ENCODE data around the gene BIRC5.
A peak's percentile ranks its signal among the peaks of the same experiment; 100 is the strongest.
"Not testable (repeated sequence)": the region's sequence is repeated elsewhere in the genome, so short reads cannot be mapped to it uniquely, and the experiment has no call there.

The BIRC5 gene

DNA sequence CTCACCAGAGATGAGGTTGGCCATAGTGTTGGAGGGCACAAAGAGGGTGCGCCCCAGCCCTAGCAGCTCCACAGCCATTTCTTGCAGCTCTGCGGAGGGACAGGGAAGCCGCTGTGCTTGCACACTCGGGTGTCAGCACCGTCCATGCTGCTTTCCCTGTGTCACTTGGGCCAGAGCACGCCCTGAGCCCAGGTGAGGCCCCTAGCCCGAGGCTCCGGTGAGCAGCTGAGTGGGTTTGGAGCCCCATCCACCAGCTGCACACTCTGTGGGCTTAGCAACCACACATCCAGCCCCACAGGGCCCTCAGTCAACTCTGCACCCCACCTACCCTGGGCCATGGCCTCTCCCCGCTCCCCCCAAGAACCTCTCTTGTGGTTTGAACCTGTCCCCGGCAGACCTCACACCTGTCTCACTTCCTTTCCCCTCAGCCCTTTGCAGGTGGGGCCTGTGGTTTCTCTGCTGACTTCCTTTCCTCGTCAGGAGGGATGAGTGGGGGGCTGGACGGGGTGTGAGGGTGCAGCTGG lies 38.1 kb downstream of the BIRC5 start:
- ChIA-PET POLR2A (interaction anchor here (1.2 kb wide), 1 partner anchor 26 kb away, joined by 3 read pairs; no protein-coding TSS in a partner anchor), CTCF (interaction anchor here (0.6 to 5.5 kb wide), 22 partner anchors 10 to 236 kb away, joined by 3 to 71 read pairs (median 7); partner anchors contain the start of genes SOCS3 and TK1)
- TF ChIP-seq, protein P1, sequence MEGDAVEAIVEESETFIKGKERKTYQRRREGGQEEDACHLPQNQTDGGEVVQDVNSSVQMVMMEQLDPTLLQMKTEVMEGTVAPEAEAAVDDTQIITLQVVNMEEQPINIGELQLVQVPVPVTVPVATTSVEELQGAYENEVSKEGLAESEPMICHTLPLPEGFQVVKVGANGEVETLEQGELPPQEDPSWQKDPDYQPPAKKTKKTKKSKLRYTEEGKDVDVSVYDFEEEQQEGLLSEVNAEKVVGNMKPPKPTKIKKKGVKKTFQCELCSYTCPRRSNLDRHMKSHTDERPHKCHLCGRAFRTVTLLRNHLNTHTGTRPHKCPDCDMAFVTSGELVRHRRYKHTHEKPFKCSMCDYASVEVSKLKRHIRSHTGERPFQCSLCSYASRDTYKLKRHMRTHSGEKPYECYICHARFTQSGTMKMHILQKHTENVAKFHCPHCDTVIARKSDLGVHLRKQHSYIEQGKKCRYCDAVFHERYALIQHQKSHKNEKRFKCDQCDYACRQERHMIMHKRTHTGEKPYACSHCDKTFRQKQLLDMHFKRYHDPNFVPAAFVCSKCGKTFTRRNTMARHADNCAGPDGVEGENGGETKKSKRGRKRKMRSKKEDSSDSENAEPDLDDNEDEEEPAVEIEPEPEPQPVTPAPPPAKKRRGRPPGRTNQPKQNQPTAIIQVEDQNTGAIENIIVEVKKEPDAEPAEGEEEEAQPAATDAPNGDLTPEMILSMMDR (IDR thresholded peaks at IDR 0.05; ENCODE audit: control extremely low read depth, extremely low read depth, low read depth, missing control alignments), result no peak
- DNase-seq (ENCODE audit: extremely low spot score), result peak; percentile 59

DNA sequence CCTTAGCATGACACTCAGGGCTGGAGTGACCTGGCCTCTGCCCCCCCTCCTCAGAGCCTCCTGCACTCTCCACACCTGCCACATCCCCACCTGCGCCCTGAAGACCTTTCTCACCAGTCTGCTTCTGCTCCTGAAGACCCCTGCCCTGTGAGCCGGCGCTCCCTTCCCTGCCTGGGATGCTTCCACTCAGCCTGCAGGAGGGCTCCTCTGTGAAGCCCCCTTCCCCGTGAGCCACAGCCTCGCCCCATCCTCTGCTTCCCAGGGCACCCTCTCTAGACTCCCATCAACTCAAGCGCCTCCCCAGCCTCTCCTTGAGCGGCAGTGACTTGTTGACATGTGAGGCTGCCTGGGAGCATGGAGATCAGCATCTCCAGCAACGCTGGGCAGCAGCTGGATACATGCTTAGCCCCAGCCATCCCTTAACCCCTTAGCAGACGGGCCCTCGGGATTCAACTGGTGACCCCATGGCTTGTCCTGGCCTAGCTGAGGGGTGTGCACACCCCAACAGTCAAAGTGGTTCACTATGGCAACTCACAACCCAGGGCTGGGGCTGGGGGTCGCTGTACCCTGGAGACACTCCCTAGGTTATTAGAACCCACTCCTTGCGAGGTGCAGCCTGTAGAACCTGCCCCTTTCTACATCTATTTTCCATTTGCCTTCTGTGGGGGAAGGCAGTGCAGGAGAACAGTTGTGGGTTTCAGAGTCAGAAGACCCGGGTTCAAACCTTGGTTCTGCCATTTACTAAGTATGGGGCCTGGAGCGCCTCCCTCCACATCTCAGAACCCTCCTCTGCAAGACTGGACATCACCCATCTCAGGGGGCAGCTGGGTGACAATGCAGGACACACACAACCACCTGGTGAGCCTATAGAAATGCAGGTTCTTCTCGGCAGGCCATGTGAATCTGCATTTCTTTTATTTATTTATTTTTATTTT lies 38.9 kb downstream of the BIRC5 start:
- DNase-seq (ENCODE audit: extremely low spot score), result no peak
- TF ChIP-seq, protein P1 (IDR thresholded peaks at IDR 0.05; ENCODE audit: control extremely low read depth, extremely low read depth, low read depth, missing control alignments), result no peak
- POLR2A ChIA-PET, result no interaction called here
- CTCF ChIA-PET, result interaction anchor here (1.2 to 5.5 kb wide), 9 partner anchors 11 to 237 kb away, joined by 3 to 71 read pairs (median 26); partner anchors contain the start of gene TK1

DNA sequence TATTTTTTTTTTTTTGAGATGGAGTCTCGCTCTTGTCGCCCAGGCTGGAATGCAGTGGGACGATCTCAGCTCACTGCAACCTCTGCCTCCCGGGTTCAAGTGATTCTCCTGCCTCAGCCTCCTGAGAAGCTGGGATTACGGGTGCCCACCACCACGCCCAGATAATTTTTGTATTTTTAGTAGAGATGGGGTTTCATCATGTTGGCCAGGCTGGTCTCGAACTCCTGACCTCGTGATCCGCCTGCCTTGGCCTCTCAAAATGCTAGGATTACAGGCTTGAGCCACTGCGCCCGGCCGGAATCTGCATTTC lies 39.5 kb downstream of the BIRC5 start:
- POLR2A ChIA-PET, CTCF ChIA-PET: not testable (repeated sequence)

DNA sequence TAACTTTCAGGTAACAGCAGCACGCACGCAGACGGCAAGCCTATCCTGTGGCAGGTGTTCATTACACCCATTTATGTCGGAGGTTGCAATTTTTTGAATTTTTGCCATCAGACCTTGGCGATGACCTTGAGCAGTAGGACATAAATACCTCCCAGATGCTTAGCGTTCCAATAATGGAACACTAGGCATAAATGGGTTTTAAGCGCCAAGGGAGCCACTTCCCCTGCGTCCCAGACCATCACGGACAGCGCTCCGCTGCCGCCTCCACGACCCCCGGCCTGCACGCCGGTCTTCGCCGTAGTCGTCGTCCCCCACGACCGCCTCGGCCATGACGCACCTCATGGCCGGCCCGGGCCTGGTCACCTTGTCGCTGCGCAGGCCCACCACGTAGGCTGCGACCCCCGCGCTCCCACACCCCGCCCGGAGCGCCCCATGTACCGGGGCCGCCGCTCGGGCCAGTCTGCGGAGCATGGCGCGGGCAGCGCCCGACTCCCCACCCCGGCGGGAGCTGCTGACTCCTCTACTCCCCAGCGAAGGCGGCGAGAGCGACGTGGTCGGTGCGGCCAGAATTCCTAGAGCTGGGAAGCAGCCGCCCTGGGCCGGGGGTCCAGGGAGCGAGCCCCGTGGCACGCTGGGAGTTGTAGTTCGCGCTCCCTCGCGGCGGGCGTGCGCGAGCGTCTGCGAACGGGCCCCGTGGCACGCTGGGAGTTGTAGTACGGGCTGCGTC lies 40.1 kb downstream of the BIRC5 start:
- ChIA-PET CTCF (interaction anchor here (1.2 to 4.5 kb wide), 5 partner anchors 15 to 234 kb away, joined by 3 to 19 read pairs (median 5); no protein-coding TSS in a partner anchor), POLR2A (no interaction called here)
- DNase-seq (ENCODE audit: extremely low spot score), result peak; percentile 86
- TF ChIP-seq, protein P1 (IDR thresholded peaks at IDR 0.05; ENCODE audit: control extremely low read depth, extremely low read depth, low read depth, missing control alignments), result no peak

More for the DNA sequence above, 39.5 kb downstream of the BIRC5 start:
- not testable (repeated sequence) for DNase-seq (ENCODE audit: extremely low spot score)

DNA sequence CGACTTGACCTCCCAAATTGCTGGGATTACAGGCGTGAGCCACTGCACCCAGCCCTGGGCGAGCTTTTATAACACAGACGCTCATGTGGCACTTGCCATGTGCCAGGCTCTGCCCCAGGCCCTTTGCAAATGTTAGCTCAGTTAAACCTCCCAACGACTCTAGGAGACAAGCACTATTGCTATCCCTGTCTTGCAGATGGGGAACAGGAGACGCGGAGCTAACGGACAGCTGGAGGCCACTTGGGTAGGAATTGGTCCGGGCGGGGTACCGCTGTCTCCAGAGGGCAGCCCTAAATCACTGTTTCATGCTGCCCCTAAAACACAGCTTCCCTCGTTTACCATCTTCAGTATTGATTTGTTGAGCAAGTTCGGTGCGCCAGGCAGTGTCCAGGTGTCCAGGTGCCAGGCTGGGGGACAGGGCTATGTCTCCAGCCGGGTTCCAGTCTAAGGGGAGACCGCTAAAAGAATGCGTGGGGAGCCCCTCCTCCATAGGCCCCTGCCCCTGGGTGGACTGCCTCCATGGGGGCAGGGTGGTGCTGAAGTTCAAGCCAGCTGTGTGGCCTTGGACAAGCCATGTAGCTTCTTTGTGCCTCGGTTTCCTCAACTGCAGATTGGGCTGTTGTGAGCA lies 41.1 kb downstream of the BIRC5 start:
- DNase-seq (ENCODE audit: extremely low spot score), result no peak
- POLR2A ChIA-PET, result interaction anchor here (1.1 kb wide), 1 partner anchor 297 kb away, joined by 3 read pairs; the partner anchor contains the start of gene TNRC6C
- CTCF ChIA-PET, result interaction anchor here (0.9 to 4.5 kb wide), 15 partner anchors 13 to 235 kb away, joined by 3 to 19 read pairs (median 5); partner anchors contain the start of gene TMC8
- TF ChIP-seq, protein P1 (IDR thresholded peaks at IDR 0.05; ENCODE audit: control extremely low read depth, extremely low read depth, low read depth, missing control alignments), result no peak

DNA sequence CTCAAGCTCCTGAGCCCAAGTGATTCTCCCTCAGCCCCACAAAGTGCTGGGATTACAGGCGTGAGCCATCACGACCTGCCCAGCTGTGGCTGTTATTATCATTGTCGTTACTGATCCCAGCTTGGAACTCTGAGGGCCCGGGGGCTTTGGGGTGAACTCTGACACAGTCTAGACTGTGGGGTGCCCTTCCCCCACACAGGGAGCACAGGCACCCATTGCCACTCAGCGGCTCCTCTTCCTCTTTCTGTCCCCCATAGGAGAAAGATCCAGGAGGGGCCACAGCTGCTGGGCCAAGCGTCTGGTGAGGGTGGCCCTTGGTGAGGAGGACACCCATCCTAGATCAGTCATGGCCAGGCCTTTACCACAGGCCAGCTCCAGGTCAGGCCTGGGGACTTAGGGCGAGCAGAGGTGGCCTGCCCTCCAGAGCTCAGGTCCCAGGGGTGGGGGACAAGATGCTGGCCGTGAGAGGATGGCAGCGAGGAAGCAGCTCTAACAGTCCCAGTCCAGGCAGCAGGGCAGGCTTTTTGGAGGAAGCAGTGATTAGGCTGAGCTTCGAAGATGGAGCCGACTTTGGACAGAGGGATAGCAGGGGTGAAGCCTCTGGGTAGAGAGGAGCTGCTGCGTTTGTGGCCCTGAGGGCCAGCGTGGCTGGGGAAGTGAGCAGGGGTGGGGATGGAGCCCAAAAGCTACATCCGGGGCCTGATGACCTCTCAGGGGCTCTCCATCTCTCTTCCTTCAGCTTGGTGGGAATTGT lies 42.1 kb downstream of the BIRC5 start:
- POLR2A ChIA-PET, result interaction anchor here (1.1 kb wide), 1 partner anchor 298 kb away, joined by 3 read pairs; the partner anchor contains the start of gene TNRC6C
- DNase-seq (ENCODE audit: extremely low spot score), result no peak
- TF ChIP-seq, protein P1 (IDR thresholded peaks at IDR 0.05; ENCODE audit: control extremely low read depth, extremely low read depth, low read depth, missing control alignments), result no peak
- CTCF ChIA-PET, result interaction anchor here (0.9 to 4.5 kb wide), 14 partner anchors 10 to 172 kb away, joined by 3 to 19 read pairs (median 5); partner anchors contain the start of gene TMC8
